Stomach smooth muscle (tissue), 2 donors: ENCODE results near the gene FBXL17.
"Not testable (repeated sequence)": the region's sequence is repeated elsewhere in the genome, so short reads cannot be mapped to it uniquely, and the experiment has no call there.

Source experiments
- H3K27ac ChIP-seq: one replicate; pipeline ENCODE4 v1.7.0; 2013; ENCODE audit warnings: mild to moderate bottlenecking, low read length, inconsistent platforms
- H3K27me3 ChIP-seq, 2 donors: one replicate each; pipeline ENCODE4 v1.7.0; 2013; ENCODE audit warnings: low read length in 2 of 2; ENCODE audit not compliant: insufficient read depth in 2 of 2, control insufficient read depth in 1 of 2
- H3K36me3 ChIP-seq, 2 donors: one replicate each; pipeline ENCODE4 v1.7.0; 2013; ENCODE audit warnings: low read length in 2 of 2; ENCODE audit not compliant: control insufficient read depth in 2 of 2, insufficient read depth in 2 of 2
- H3K4me1 ChIP-seq: one replicate; pipeline ENCODE4 v1.7.0; 2013; ENCODE audit warnings: low read length; ENCODE audit not compliant: control insufficient read depth, insufficient read depth
- H3K4me3 ChIP-seq, 2 donors: one replicate each; pipeline ENCODE4 v1.7.0; 2013; ENCODE audit warnings: low read length in 2 of 2
- H3K9ac ChIP-seq, 2 donors: one replicate each; pipeline ENCODE4 v1.7.0; 2013; ENCODE audit warnings: low read length in 2 of 2, mild to moderate bottlenecking in 1 of 2
- H3K9me3 ChIP-seq, 2 donors: one replicate each; pipeline ENCODE4 v1.7.0; 2013; ENCODE audit warnings: low read length in 2 of 2; ENCODE audit not compliant: control insufficient read depth in 2 of 2
- donor health status: healthy.
- donor health status: Pancreatic carcinoma.

The FBXL17 gene

DNA sequence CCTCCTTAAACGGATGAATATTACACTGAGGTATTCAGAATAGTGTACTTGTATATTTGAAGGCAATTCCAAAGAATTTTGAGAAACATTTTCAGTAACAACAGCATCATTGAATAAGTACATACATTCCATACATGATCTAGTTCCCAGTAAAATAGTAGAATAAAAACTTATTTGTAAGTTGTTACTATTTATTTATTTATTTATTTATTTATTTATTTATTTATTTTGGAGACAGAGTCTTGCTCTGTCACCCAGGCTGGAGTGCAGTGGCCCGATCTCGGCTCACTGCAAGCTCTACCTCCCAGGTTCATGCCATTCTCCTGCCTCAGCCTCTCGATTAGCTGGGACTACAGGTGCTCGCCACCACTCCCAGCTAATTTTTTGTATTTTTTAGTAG lies 14.9 kb upstream of the FBXL17 start:
- not testable (repeated sequence) for H3K4me3 ChIP-seq, H3K36me3 ChIP-seq, H3K27me3 ChIP-seq

DNA sequence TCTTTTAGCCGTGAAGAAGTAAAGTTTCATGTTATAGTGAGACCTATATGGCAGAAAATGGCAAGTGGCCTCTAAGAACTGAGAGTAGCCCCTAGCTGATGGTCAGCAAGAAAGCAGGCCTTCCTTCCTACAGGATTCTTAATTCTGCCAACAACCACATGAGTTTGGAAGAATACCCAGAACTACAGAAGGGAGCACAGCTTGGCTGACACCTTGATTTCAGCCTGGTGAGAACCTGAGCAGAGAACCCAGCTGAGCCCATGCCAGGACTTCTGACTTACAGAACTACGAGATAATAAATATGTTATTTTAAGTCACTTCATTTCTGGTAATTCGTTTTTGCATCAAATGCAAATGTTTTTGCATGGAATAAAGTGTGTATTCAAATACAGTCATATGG lies 5.9 kb upstream of the FBXL17 start:
- no peak overlapping the region for H3K27ac ChIP-seq
- H3K9ac ChIP-seq, result no peak overlapping the region
- no peak overlapping the region for H3K4me3 ChIP-seq
- H3K4me1 ChIP-seq, result peaks cover 2% of the 10 kb centered on the region
- no peaks in the 10 kb centered on the region for H3K36me3 ChIP-seq
- H3K9me3 ChIP-seq, result no peaks in the 10 kb centered on the region
- no peaks in the 10 kb centered on the region for H3K27me3 ChIP-seq

More for the DNA sequence above, 14.9 kb upstream of the FBXL17 start:
- not testable (repeated sequence) for H3K4me1 ChIP-seq, H3K27ac ChIP-seq, H3K9ac ChIP-seq, H3K9me3 ChIP-seq

DNA sequence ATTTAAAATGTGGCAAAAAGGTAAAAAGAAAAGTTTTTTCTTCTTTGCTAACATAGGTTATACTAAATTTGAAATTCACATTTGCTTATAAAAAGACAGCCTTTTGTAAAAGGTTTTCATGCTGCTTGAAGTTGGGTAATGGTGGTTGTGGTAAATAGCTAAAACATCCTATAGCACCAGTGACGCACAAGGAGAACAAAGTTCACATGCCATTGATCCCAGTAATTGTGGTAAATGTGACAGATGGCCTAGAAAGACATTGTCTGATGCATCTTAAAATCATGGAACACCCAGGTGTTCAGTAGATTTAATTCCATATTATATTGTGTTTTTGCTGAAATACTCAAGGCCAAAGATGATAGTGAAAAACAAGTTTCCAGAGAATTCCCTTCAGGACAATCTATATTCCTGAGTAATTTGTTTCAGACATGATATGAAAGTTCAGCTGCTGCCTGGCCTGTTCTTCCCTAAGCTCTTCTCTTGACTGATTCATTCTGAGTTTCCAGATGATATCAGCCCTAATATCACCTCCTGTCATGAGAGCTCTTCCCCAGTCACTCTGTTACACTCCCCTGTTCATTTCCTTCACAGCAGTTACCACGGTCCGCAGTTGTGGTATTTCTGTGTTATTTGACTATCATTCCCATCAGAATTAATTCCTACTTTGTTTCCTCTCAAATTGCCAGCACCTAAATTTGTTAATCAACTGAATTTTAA lies 4.6 kb upstream of the FBXL17 start:
- H3K4me3 ChIP-seq, result no peak overlapping the region
- no peaks in the 10 kb centered on the region for H3K27me3 ChIP-seq
- H3K9ac ChIP-seq, result no peak overlapping the region
- H3K36me3 ChIP-seq, result no peaks in the 10 kb centered on the region
- H3K27ac ChIP-seq, result no peak overlapping the region
- no peaks in the 10 kb centered on the region for H3K9me3 ChIP-seq
- peaks cover 2% of the 10 kb centered on the region for H3K4me1 ChIP-seq

DNA sequence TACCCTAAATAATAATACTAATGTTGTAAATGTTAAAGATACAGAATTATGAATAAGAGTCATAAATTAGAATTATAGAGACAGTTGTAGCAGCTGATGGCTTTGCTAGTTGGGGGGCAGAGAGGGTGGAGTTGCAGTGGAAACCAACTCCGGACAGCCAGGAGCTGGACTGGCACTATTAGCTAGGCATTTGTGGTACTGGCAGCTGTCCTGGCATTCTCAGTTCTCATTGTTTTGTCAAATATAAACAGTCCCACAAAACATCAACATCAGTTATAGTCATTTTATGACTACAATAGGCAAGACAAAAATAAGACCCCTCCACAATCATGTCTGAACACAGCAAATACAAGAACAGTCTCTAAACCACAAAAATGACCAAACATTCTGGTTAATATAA lies 2.8 kb upstream of the FBXL17 start:
- Histone ChIP-seq H3K9me3 (no peaks in the 10 kb centered on the region), H3K9ac (no peak overlapping the region), H3K36me3 (no peaks in the 10 kb centered on the region), H3K4me3 (no peak overlapping the region), H3K27ac (no peak overlapping the region), H3K27me3 (no peaks in the 10 kb centered on the region), H3K4me1 (peaks cover 2% of the 10 kb centered on the region)

DNA sequence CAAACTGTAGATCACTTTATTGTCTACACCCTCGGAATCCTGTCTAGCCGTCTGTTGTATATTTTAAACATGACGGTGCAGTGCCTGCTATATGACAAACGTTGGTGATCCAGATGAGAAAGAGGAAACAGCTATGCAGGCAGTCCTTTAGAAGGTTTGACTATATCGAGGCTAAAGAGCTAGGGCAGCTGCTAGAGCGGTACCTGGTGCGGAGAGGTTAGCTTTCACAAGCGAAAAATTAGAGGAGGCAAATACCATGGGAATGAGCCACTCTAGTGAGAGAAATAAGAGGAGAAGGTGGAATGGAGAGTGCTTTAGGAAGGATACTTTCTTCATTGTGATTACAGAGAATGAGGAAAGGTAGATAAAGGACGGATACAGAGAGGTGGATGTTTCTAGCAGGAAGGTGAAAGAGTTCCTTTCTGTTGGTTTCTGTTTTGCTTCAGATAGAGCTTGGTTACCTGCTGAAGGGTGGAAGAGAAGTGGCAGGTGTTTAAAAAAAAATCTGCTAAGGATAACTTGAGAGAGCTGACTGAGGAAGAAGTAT lies 959 bp upstream of the FBXL17 start:
- no peaks in the 10 kb centered on the region for H3K9me3 ChIP-seq
- peak overlapping the region; percentile 68 to 89 for H3K4me3 ChIP-seq
- peak overlapping the region; percentile 94 for H3K27ac ChIP-seq
- no peaks in the 10 kb centered on the region for H3K27me3 ChIP-seq
- H3K4me1 ChIP-seq, result peaks cover 2% of the 10 kb centered on the region
- peak overlapping the region; percentile 90 to 93 for H3K9ac ChIP-seq
- no peaks in the 10 kb centered on the region for H3K36me3 ChIP-seq

DNA sequence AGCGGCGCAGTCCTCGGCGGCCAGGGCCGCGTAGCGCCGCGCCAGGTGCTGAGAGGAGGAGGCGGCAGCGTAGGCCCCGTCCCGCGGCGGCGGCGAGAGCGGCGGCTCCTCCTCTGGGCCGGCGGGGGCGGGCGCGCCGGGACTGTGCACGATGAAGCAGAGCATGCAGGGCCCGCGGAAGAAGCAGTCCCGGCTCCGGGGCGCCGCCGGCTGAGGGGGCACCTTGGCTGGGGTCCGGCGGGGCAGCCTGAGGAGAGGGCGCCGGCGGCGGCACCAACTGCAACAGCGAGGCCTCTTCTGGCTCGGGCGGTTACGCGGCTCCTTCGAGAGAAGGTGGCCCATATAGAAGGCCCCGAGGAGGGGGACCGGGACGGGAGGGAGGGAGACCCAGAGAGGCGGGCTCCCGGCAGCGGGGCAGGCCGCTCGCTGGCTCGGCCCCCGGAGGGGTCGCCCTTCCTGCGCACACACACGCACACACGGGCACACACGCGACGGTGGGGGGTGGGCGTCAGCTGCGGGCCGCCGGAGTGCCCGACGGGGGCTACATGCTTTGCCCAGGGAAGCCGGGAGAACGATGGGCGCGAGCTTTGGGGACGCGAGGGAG lies 446 bp downstream of the FBXL17 start:
- Histone ChIP-seq H3K9me3 (peaks cover 0 to 3% of the 10 kb centered on the region in 2 donors), H3K9ac (peak overlapping the region; percentile 90 to 93), H3K4me3 (peak overlapping the region; percentile 68 to 89), H3K36me3 (no peaks in the 10 kb centered on the region), H3K27ac (peak overlapping the region; percentile 94), H3K27me3 (no peaks in the 10 kb centered on the region), H3K4me1 (peaks cover 2% of the 10 kb centered on the region)

DNA sequence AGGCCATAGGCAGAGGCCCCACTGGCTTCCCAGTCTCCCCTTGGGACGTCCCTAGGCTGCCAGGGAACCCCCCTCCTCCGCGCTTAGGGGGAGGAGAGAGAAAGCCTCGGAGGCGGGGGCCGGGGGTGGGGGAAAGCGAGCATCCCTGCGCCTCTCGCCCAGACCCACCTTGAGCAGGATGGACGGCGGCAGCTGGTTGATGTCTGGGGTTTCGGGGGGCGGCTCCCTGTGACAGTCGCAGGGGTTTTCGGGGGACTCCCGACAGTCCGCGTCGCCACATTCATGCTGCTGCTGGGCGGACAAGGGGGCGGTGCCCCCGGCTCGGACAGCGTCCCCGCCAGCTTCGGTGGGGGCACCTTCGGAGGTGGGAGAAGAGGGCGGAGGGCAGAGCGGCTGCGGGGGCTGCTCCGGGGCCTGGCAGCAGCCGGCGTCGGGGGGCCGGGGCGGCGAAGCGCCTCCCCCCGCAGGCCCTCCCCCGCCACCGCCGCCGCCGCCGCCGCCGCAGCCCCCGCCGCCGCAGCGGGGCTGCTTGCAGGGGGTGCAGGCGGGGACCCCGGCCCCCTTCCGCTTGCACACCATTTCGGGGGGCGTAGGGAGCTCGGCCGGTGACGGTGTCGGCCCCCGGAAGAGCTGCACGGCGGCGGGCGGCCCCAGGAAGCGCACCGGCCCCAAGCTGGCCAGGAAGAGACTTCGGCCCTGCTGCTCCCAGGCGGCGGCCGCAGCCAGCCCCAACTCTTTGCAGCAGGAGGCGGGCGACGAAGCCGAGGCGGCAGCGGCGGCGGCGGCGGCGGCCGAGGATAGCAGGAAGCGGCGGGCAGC lies 1.2 kb downstream of the FBXL17 start:
- H3K27ac ChIP-seq, result peak overlapping the region; percentile 94
- peak overlapping the region; percentile 66 to 93 for H3K9ac ChIP-seq
- H3K9me3 ChIP-seq, result peaks cover 0 to 7% of the 10 kb centered on the region in 2 donors
- H3K4me3 ChIP-seq, result peak overlapping the region; percentile 74 to 89
- H3K27me3 ChIP-seq, result no peaks in the 10 kb centered on the region
- H3K36me3 ChIP-seq, result no peaks in the 10 kb centered on the region
- H3K4me1 ChIP-seq, result peaks cover 2% of the 10 kb centered on the region

DNA sequence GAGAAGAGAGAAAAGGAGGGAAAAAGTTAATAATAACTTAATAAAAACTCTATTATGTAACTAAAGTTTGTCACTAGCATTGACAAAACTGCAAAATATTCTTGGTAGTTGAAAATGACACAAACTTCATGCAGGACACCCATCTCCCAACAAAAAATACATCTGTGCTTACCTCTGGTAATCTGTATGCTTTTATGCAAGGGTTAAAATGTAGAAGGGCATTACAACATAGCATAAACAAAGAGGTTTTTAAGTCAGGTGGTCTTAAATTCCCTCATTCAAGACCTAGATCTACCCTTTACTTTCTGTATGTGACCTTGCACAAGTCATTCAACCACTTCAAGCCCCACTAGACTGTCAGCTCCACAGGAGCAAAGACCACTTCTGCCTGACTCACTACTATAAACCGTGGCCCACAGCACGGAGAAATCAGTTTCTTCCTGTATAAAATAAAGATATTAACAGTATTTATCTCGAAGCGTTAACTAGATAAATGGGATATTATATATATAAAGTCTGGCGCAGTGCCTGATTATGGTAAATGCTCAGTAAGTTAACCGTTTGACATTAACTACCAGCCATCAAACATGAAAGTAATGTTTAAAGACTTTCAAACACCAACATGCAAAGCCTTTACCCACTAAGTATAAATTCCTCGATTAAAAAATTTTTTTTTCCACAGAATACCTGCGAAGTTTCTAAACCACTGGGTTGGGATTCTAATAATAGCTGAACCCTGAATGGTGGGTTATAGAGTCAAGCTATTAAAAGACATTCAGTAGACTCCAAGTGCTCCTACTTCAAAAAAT lies 2.0 kb downstream of the FBXL17 start:
- peaks cover 0 to 10% of the 10 kb centered on the region in 2 donors for H3K9me3 ChIP-seq
- H3K4me3 ChIP-seq, result peak overlapping the region; percentile 74 to 89
- H3K27ac ChIP-seq, result no peak overlapping the region
- H3K27me3 ChIP-seq, result no peaks in the 10 kb centered on the region
- H3K9ac ChIP-seq, result peak overlapping the region; percentile 61 to 66
- H3K4me1 ChIP-seq, result peaks cover 2% of the 10 kb centered on the region
- H3K36me3 ChIP-seq, result no peaks in the 10 kb centered on the region

DNA sequence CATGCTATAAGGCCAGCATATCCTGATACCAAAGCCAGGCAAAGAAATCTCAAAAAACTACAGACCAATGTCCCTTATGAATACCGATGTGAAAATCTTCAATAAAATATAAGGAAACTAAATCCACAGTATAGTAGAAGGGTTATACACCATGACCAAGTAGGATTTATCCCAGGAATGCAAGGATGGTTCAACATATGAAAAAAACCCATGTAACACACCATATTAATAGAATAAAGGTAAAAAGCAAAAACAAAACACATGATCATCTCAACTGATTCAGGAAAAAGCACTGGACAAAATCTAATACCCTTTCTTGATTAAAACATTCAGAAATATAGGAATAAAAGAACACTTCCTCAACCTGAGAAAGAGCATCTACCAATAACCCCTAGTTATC lies 6.1 kb downstream of the FBXL17 start:
- peaks cover 0 to 18% of the 10 kb centered on the region in 2 donors for H3K9me3 ChIP-seq
- H3K9ac ChIP-seq, result no peak overlapping the region
- H3K27me3 ChIP-seq, result no peaks in the 10 kb centered on the region
- no peaks in the 10 kb centered on the region for H3K4me1 ChIP-seq
- H3K4me3 ChIP-seq, result no peak overlapping the region
- no peak overlapping the region for H3K27ac ChIP-seq
- no peaks in the 10 kb centered on the region for H3K36me3 ChIP-seq

DNA sequence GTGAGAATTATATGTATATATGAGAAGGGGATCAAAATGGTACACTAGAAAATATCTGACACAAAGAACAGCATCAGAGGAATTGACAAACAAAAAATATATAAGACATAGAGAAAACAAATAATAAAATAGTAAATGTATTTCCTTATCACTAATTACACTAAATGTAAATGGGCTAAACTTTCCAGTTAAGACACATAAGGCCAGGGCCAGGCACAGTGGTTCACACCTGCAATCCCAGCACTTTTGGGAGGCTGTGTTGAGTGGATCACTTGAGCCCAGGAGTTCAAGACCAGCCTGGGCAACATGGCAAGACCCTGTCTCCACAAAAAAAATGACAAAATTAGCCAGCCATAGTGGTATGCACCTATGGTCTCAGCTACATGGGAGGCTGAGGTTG lies 8.5 kb downstream of the FBXL17 start:
- Histone ChIP-seq H3K4me1 (no peaks in the 10 kb centered on the region), H3K36me3 (no peaks in the 10 kb centered on the region), H3K27me3 (no peaks in the 10 kb centered on the region), H3K9me3 (peaks cover 0 to 18% of the 10 kb centered on the region in 2 donors), H3K9ac (no peak overlapping the region), H3K4me3 (no peak overlapping the region), H3K27ac (no peak overlapping the region)
